UCSD-AML1 (cell line): ENCODE measurements around the gene TEC.
A peak's percentile ranks its signal among the peaks of the same experiment; 100 is the strongest.
"Not testable (repeated sequence)": the region's sequence is repeated elsewhere in the genome, so short reads cannot be mapped to it uniquely, and the experiment has no call there.

Experiments
- DNase-seq: peaks from one replicate; lab custom pipeline; 2025; ENCODE audit not compliant: unreplicated experiment; lab: John Stamatoyannopoulos, UW

TEC gene

DNA sequence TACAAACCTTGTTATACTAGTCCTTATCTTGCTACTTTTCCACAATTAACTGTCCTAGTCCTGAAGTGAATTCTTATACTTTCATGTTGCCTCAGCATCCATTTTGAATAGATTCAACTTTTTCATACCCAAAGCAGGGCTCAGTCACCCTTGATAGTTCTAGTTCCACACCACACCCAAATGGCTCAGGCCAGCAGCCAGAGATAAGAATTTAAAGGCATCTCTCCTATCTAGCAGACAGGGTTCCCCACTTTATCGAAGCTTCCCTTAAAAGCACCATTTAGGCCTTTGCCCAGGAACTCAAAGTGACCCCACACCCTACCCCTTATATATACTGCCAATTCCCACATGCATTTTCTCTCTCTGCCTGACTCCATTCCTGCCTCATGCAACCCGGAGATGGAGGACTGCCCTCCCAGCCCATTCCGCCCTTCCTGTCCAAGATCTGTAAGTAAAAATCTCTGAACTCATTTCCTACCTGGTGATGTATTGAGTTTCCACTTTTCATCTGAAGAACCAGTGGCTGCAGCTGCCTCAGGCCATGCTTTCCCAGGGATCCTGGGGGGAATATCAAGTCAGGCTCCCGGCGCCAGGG is 71.9 kb downstream of the TEC start:
- no peak for DNase-seq

DNA sequence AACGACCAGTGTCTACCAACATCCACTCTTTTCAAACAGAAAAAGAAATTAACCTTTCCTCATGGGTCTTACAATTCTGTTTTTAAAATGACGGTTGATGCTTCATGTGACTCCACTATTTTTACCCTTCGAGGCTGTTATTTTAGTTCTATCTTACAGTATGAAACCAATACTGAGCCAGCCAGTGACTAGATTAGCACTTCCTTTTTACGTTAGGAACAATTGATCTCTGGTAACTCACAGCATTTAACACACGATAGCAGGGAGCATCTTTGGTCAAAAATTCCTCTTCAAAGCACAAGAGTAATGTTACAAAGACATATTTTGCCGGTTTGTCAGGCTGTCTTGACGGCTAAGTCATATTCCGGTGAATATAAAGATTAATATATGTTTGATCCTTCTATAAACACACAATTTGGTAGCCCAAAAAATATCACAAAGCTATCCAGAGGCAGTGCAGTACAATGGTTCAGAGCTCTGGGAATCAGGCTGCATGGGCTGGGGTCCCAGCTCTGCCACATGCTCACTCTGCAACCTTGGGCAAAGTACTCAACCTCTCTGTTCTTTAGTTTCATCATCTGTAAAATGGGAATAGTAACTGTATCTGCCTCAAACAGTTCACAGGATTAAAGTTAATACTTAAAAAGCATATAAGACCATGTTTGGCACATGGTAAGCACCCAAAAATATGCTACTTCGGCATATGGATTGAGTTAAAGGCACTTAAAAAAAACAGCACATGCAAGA is 72.7 kb downstream of the TEC start:
- DNase-seq, result no peak

DNA sequence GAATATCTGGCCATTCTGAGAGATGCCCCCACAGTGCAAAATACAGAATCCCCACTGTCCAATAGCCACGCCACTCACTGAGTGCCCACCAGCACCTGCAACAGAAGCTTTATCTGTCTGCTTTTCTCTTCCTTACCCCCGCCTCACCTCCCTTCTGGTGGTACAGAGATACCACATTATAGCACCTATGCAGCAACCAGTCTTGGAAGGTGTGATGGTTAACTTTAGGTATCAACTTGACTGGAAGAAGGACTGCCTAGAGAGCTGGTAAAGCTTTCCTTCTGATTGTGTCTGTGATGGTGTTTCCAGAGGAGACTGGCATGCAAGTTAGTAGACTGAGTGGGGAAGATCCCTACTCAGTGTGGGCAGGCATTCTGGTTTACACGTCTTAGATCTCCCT is 73.8 kb downstream of the TEC start:
- no peak for DNase-seq

DNA sequence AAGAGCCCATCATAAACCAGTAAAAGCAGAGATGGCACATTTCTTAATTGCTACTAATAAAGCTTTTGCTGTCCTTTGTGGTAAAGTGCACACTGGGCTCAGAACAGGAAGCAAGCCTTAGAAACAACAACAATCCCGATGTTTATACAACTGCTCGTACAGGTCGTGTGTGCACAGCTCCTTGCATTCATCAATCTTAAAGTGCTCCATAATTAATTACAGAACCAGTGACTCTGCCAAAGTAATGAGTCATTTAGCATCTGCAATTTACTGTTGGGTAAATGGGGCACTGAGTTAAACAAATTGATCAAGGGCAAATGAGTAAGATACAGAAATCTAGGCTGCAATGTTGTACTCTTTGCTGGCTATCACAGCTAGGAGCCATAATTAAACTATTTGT is 74.3 kb downstream of the TEC start:
- DNase-seq, result no peak

DNA sequence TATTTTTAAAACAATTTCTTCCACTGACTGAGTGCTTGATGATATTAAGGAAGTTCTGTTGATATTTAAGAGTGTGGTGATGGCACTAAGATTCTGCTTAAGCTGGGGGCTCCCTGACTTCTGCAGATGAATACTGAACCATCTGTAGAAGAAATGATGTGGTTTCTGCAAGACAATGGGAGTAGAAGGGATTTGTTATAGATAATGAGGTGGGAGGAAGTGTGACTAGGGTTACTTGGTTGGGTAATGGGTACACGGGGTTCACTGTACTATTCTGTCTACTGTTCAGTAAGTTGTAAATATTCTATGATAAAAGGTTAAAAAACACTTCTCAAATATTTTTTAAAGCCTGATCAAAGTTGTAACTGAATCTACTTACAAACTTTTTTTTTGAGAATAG is 74.7 kb downstream of the TEC start:
- DNase-seq, result no peak

DNA sequence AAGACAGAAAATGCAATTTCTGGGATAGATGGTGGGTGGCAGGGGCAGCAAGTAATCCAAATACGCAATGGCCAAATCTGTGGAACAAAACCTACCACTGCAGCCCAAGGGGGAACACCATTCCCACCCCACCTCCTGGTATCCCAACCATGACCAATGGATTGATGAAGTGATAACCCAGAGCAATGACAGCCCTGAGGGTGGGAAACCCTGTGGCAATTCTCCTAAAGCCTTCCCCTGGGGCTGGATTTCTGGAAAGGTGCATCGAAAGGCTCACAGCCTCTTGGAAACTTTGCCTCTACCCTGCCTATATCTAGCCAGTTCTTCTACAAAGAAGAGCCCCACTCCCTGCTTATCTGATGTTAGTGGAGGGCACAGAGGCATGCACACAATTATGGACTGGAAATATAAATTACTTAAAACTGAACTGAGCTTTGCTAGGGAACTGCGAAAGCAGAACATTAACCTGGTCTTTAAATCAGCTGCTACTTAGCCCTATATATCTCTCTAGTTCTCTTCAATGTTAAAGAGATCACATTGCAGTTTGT is 75.6 kb downstream of the TEC start:
- no peak for DNase-seq

DNA sequence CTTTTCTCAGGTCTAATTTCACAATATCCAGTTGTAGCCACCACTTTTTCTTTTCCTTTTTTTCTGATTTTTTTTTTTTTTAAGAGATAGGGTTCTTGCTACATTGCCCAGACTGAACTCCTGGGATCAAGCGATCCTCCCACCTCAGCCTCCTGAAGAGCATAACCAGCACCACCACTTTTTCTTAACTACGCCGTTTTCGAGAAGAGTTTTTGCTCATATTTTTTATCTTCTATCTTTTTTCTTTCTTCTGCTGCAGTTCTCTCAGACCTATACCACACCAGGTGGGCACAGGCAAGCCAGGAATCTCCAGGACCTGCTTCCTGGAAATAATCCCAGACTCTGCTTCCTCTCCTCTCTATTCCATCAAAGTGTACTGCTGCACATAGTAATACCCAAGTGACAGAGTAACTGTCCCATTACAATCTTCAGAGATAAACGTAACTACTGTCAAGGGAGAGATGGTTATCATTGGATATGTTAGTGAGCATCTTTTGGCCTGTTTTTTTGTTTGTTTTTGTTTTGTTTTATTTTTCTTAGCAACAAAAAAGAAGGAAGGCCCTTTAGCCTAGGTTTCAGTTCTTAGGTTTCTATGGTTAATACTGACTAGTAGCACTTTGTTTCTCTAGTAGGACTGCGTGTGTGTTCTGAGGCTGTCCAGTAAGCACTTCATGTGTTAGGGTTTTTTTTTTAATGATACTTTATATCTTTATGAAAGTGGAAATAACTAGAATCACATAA is 76.4 kb downstream of the TEC start:
- DNase-seq, result no peak

DNA sequence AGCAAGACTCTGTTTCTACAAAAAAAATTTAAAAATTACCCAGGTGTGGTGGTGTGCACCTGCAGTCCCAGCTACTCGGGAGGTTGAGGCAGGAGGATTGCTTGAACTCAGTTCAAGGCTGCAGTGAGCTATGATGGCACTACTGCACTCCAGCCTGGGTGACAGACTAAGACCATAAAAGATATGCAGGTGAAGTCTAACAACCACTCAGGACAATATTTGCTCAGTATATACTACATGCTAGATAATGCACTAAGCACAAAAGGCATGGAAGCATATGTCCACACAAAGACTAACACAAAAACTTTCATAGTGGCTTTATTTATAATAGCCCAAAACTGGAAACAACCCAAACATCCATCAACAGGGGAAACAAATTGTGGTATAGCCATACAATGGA is 77.9 kb downstream of the TEC start:
- DNase-seq, result no peak

DNA sequence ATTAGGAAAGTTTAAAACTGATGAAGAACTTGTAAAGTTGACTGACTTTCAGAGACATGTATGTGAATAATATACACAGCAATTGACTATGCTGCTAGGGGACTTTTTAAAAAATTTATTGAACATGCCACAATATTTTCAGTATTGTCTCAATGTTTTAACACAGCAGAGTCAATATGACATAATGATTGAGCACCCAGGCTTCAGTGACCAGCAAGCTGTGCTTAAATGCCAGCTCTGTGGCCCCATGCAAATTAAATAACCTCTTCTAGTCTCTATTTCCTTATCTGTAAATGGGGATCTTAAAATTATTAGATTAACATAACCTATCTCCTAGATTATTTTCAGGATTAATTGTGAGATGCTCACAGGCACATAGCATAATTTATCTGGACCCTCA is 78.8 kb downstream of the TEC start:
- DNase-seq, result no peak

DNA sequence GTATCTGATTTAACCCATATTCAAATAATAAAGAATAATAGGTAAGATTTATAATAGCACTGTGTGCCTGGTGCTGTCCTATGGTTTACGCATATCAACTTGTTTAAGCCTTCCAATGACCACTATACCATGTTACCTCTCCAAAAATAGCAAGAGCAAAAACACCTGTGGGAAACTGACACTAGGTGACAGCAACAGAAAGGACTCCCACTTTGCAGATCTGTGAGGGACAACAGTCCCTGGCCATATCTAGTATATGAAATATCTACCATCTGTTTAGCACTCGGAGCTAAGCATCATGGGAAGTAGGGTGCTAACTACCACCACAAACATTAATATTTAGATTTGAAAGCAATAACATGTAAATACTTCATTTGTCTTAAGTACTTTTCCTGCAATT is 79.9 kb downstream of the TEC start:
- no peak for DNase-seq

DNA sequence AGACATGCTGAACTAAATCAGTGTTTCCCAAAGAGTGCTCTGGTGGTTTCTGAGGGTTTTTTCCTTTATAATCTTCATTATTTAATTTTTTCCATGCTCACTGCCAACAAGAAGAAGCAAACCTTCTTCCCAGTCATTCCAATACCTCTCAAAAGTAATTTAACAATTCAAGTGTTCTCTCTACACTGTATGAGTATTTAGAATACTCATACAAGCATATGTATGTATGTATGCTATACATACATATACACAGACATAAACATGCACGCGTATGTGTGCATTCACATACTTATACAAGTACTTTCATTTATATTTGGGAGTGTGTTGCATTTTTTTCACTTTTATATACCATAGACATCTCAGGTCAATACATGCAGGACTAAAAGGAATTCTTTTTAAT is 81.2 kb downstream of the TEC start:
- no peak for DNase-seq

DNA sequence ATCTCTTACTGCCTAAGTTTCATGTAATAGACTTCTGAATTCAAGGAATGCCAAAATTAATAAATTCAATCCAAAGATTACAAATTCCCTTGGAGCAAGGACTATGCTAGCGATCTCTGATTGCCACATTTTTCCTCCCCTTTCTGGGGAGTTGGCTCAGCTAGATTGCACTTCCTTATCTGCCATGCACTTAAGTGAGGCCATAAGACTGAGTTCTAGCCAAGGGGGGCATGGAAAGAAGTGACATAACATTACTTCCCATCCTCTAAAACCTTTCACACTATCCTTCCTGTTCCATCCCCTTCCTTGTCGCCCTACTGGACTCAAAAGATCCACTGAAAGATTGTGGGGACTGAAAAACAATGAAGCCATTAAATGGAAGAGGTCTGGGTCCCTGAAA is 81.8 kb downstream of the TEC start:
- DNase-seq, result no peak

DNA sequence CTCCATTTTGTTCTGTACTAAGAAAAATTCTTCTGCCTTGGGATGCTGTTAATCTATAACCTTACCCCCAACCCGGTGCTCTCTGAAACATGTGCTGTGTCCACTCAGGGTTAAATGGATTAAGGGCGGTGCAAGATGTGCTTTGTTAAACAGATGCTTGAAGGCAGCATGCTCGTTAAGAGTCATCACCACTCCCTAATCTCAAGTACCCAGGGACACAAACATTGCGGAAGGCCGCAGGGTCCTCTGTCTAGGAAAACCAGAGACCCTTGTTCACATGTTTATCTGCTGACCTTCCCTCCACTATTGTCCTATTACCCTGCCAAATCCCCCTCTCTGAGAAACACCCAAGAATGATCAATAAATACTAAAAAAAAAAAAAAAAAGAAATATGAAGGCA is 82.6 kb downstream of the TEC start:
- not testable (repeated sequence) for DNase-seq

DNA sequence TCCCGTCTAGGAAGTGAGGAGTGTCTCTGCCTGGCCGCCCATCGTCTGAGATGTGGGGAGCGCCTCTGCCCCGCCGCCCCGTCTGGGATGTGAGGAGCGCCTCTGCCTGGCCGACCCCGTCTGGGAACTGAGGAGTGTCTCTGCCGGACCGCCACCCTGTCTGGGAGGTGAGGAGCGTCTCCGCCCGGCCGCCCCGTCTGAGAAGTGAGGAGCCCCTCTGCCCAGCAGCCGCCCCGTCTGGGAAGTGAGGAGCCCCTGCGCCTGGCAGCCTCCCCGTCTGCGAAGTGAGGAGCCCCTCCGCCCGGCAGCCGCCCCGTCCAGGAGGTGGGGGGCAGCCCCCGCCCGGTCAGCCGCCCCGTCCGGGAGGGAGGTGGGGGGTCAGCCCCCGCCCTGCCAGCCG is 83.2 kb downstream of the TEC start:
- not testable (repeated sequence) for DNase-seq

DNA sequence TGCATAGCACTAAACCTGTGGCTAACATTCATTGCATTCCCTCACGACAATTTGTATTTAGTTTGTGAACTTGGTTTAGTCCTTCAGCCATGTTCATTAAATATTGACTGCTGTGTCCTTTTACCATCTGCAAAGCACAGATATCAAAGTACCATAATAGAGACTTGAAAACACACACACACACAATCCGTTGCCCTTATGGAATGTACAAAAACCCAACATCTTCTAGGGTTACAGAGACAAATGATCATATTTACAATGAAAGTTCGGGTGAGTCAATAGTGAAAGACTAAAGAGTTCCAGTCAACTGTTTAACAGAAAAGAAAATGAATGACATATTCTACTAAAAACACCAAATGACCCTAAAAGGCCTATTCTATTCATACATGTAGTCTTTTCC is 84.8 kb downstream of the TEC start:
- no peak for DNase-seq

DNA sequence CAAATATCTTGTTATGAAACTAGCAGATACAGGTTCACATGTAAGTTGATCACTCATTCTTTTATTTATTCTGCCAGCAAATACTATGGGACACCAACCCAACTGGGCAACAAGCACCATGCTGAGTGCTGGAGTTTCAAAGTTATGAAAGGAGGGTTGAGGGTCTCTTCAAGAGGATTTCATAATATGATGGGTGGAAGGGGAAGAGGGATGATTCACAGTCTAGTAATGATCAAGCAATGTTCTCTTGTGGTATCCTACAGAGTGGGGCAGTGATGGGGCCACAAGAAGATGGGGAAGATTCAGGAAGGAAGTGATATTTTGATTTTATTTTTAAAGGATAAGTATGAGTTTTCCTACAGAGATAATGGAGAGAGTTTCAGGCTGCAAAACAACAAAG is 89.4 kb downstream of the TEC start:
- DNase-seq, result no peak

DNA sequence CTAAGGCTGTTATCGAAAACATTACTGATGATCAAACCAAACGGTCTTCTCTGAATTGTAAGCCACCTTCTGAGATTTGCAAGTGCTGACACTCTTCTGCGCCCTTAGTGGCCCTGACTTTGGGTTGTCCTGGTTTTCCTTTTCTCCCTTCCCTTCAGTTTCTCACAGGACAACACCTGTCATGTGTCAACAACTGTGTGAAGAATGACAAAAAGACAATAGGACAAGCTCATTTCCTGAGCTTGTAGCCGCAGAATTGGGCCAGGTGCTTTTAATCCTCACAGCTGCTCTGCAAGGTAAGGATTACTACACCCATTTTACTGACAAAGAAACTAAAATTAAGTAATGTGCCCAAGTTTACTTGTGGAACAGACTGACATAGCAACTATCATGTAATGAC is 90.7 kb downstream of the TEC start:
- DNase-seq, result no peak

DNA sequence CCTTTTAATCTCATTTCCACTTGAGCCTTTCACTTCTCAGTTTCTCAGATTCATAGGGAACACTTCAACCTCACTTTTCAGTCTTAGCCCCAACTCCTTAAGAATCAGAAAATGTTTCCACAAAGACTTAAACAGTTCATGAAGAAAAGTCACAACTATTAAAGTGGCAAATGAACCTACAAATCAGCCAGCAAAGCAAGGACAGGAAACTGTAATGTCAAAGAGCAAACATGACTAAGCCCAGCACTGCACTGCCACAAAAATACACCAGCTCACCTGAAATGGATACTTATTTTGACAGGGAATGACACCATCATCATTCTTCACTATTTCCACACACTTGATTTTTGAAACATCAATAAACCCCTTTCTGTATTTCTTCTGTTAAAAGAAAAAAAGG is 93.8 kb downstream of the TEC start:
- DNase-seq, result no peak

DNA sequence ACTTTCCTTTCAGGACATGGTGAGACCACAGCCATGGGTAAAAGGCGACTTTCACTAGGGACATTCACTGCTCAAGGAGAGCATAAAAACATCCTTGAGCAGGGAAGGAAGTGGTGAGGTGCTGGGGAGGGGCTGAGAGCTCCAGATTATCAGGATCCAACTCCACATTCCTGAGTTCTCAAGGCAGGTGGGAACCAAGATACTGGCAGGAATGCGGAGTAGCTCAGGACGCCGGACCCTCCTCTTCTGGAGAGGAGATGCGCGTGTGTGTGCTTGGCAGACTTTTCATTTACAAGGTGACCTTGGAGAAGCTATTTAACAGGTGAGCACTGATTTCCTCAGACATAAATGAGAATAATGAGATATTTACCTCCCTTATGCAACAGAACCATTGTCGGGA is 94.3 kb downstream of the TEC start:
- DNase-seq, result peak; percentile 14

DNA sequence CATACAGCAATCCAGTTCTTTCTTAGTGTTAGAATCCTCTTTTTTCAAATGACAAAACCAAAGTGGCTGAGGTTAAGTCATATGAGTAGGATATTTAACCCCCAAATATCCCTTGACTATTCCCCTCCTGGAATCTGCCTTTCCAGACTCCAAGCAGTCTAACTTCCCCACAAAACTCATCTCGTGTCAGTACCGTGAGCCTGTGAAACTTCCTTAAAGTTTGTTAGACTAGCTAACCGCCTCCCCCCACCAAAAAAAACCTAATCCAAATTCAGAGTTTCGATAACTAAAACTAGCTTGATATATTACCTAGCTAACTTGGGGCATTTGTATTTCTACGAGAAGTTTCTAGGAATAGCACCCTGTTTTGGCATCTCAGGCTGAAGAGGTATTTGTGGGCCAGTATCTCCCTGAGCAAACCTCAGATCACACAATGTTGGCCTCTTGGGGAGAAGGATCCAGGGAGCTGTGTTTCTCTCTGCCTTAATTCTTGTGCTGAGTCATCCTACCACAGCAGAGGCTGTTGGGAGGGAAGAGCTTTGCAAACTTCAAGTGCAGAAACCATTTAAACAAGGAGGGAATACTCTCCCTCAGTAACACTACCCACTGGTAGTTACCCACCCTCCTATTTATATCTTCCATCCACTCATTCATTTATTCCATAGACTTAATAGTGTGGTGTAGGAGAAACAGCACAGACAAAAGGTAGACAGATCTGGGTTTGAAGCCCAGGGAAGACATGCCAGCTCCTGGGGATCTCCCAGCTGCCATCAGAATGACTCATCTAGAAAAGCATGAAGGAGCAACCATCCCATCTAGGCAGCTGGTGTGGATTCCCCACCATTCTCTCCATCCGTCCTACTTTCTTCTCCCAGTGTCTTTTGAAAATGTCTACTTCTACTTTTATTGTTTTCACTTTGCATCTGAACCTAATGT is 96.3 kb downstream of the TEC start:
- peak; percentile 22 for DNase-seq

DNA sequence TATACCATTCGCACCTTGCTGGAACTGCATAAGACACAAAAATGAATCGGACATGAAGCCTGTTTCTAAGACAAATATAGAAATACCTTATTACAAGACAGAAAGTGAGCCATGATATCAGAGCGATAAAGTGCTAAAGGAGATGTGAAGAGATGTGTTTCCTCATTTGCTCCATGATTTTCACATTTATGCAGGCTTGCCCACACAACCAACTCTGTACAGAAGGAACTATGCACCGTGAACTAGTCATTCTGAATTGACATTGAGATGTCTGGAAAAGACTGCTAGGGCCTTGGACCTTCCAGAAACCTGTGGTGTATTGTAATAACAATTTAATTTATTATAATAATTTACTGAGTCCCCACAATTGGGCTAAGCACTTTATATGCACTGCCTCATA is 97.0 kb downstream of the TEC start:
- DNase-seq, result no peak
